Measurements from ENCODE around the gene SMAD5. TPM values are rescaled to one million over a fixed set of nuclear protein-coding genes. Genes with fewer than 3 reads are reported as not detected.

SMAD5 gene
- total and polyA plus RNA-seq, 2 donors (not counting 1 experiment from before 2014, with no cell fraction given): 9.4 to 38.6 TPM

- ChIA-PET POLR2A (no interaction called here), CTCF (no interaction called here)
- Mint-ChIP-seq H3K27ac (no peak overlapping the region), H3K4me1 (no peaks in the 10 kb centered on the region), H3K27me3 (peaks cover 52% of the 10 kb centered on the region), H3K9me3 (ENCODE audit: insufficient read depth) (no peaks in the 10 kb centered on the region), H3K4me3 (no peak overlapping the region)
- Histone ChIP-seq H3K4me2 (replicated peaks; ENCODE audit: low read depth, low read length, poor library complexity, severe bottlenecking) (no peak overlapping the region), H3K79me2 (ENCODE audit: control insufficient read depth, insufficient read depth, low read length) (no peaks in the 10 kb centered on the region), H3K9ac (ENCODE audit: low read length) (no peak overlapping the region), H3K36me3 (replicated peaks in 1 of 2; ENCODE audit: control extremely low read depth in 1 of 2, control insufficient read depth in 1 of 2, extremely low read depth in 1 of 2, insufficient read depth in 2 of 2, low read length in 1 of 2) (no peaks in the 10 kb centered on the region), H3K4me3 (ENCODE audit: control extremely low read depth in 1 of 5, extremely low read depth in 1 of 5, insufficient read depth in 1 of 5, low read depth in 2 of 5, low read length in 4 of 5) (no peak overlapping the region), H2AFZ (ENCODE audit: insufficient read depth, low read depth, low read length, poor library complexity, severe bottlenecking) (no peak overlapping the region), H3K4me1 (ENCODE audit: control insufficient read depth in 2 of 2, insufficient read depth in 2 of 2, low read length in 2 of 2) (no peaks in the 10 kb centered on the region), H3K27ac (ENCODE audit: low read length in 2 of 2) (no peak overlapping the region), H3K9me3 (ENCODE audit: control extremely low read depth in 1 of 3, control insufficient read depth in 2 of 3, insufficient read depth in 1 of 3, low read length in 2 of 3) (peaks cover 0 to 2% (median 0%) of the 10 kb centered on the region in 3 donors), H4K20me1 (ENCODE audit: control insufficient read depth, insufficient read depth, low read length, poor library complexity, severe bottlenecking) (no peaks in the 10 kb centered on the region), H3K27me3 (replicated peaks in 1 of 4; ENCODE audit: control extremely low read depth in 1 of 4, control insufficient read depth in 3 of 4, insufficient read depth in 4 of 4, low read length in 3 of 4) (peaks cover 0 to 17% (median 11%) of the 10 kb centered on the region in 4 experiments)
- TF ChIP-seq CTCF (IDR thresholded peaks at IDR 0.05): no peak
- no peak for TF ChIP-seq EZH2 (IDR thresholded peaks at IDR 0.05; ENCODE audit: borderline replicate concordance, insufficient read depth, low read depth, low read length, poor library complexity, severe bottlenecking)
- intact Hi-C loops (cut with micrococcal nuclease): no loop called here
- ATAC-seq (ENCODE audit: low read depth) (no peak), DNase-seq (no peak)
- WGBS (ENCODE audit: insufficient coverage): no CpG with 5 or more reads among the region's 1 CpG
These were observed 9.3 kb upstream of the SMAD5 start for GRCh38 chr5:136123236-136123768.

DNA sequence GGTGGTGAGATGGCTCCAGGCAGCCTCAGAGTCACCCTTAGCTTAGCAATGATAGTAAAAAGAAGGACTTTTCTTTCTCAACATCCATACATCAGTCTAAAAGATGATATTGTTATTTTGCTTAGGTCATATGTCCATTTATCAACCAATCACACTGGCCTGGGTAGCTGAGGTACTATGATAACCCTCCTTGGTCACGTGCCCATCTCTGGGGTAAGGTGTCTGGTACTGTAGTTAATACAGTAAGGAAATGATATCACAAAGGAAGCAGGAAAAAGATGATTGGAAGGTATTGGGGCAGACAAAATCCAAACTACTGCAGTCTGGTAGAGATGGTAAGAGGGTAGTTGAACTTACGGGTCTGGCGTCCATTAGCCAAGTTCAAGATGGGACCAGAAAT is 5.1 kb upstream of the SMAD5 start:
- peaks cover 5 to 10% of the 10 kb centered on the region in 2 donors for H3K4me1 ChIP-seq (ENCODE audit: control insufficient read depth in 2 of 2, insufficient read depth in 2 of 2, low read length in 2 of 2)
- peaks cover 18% of the 10 kb centered on the region for H3K79me2 ChIP-seq (ENCODE audit: control insufficient read depth, insufficient read depth, low read length)
- no peak overlapping the region for H2AFZ ChIP-seq (ENCODE audit: insufficient read depth, low read depth, low read length, poor library complexity, severe bottlenecking)
- H3K36me3 ChIP-seq (replicated peaks in 1 of 2; ENCODE audit: control extremely low read depth in 1 of 2, control insufficient read depth in 1 of 2, extremely low read depth in 1 of 2, insufficient read depth in 2 of 2, low read length in 1 of 2): no peaks in the 10 kb centered on the region
- ChIA-PET POLR2A (no interaction called here), CTCF (no interaction called here)
- DNase-seq (no peak), ATAC-seq (ENCODE audit: low read depth) (no peak)
- no peak overlapping the region for H3K9ac ChIP-seq (ENCODE audit: low read length)
- Mint-ChIP-seq H3K4me3 (no peak overlapping the region), H3K9me3 (ENCODE audit: insufficient read depth) (no peaks in the 10 kb centered on the region), H3K27me3 (peaks cover 41% of the 10 kb centered on the region), H3K4me1 (peaks cover 10% of the 10 kb centered on the region), H3K27ac (no peak overlapping the region)
- H3K4me3 ChIP-seq (ENCODE audit: control extremely low read depth in 1 of 5, extremely low read depth in 1 of 5, insufficient read depth in 1 of 5, low read depth in 2 of 5, low read length in 4 of 5): no peak overlapping the region
- WGBS (ENCODE audit: insufficient coverage): 95% methylated on average over 2 of the region's 3 CpGs
- no peak for TF ChIP-seq EZH2 (IDR thresholded peaks at IDR 0.05; ENCODE audit: borderline replicate concordance, insufficient read depth, low read depth, low read length, poor library complexity, severe bottlenecking)
- no peak for TF ChIP-seq CTCF (IDR thresholded peaks at IDR 0.05)
- no peaks in the 10 kb centered on the region for H4K20me1 ChIP-seq (ENCODE audit: control insufficient read depth, insufficient read depth, low read length, poor library complexity, severe bottlenecking)
- H3K27ac ChIP-seq (ENCODE audit: low read length in 2 of 2): no peak overlapping the region
- intact Hi-C loops (cut with micrococcal nuclease): no loop called here
- H3K4me2 ChIP-seq (replicated peaks; ENCODE audit: low read depth, low read length, poor library complexity, severe bottlenecking): no peak overlapping the region
- H3K9me3 ChIP-seq (ENCODE audit: control extremely low read depth in 1 of 3, control insufficient read depth in 2 of 3, insufficient read depth in 1 of 3, low read length in 2 of 3): no peaks in the 10 kb centered on the region
- H3K27me3 ChIP-seq (replicated peaks in 1 of 4; ENCODE audit: control extremely low read depth in 1 of 4, control insufficient read depth in 3 of 4, insufficient read depth in 4 of 4, low read length in 3 of 4): peaks cover 0 to 17% (median 12%) of the 10 kb centered on the region in 4 experiments

Data from B cell (primary cell).